H1 (cell line): ENCODE results near the gene MAST2. TPM values are rescaled to one million over a fixed set of nuclear protein-coding genes. Genes with fewer than 3 reads are reported as not detected.

Source experiments
- CBX8 ChIP-seq: fragments of 300-800, 300-1000 bp; sonication (generic); IDR thresholded peaks from 2 replicates; pipeline ENCODE4 v1.7.1; 2016; ENCODE audit warnings: low read depth, low read length, borderline replicate concordance
- CEBPB ChIP-seq: IDR thresholded peaks from 2 replicates; pipeline ENCODE4 v1.6.1; 2012; ENCODE audit warnings: low read depth, low read length
- EP300 ChIP-seq, 2 experiments: IDR thresholded peaks; 1 replicate in 1 of 2; 2 replicates in 1 of 2; pipeline ENCODE4 v1.6.1; 2011 to 2012; ENCODE audit warnings: low read depth in 2 of 2, low read length in 2 of 2, mild to moderate bottlenecking in 2 of 2, borderline replicate concordance in 1 of 2, inconsistent platforms in 1 of 2, moderate library complexity in 1 of 2
- JUN ChIP-seq: IDR thresholded peaks from 2 replicates; pipeline ENCODE4 v1.6.1; 2011; ENCODE audit warnings: low read depth, mild to moderate bottlenecking, improper control_type of control experiment, low read length
- TAF7 ChIP-seq: optimal IDR thresholded peaks from 2 replicates; pipeline ENCODE3; 2011; ENCODE audit warnings: low read depth, mild to moderate bottlenecking, inconsistent platforms, low read length, moderate library complexity, borderline replicate concordance
- polyA plus RNA-seq, 7 experiments: library from polyadenylated mRNA; depleted of rRNA in 3 of 7; stranded (reverse) in 5 of 7; unstranded in 2 of 7; fragments of >200 nt in 5 of 7; fragments of 200-250 nt in 2 of 7; gene quantifications; 1 replicate in 5 of 7; 2 replicates in 1 of 7; 4 replicates in 1 of 7; pipeline versions ENCODE4 v1.2.1 to v1.2.3, GENCODE V29; 2011 to 2013; ENCODE audit warnings: missing spikeins in 2 of 7, mixed read lengths in 2 of 7
- total RNA-seq: library from RNA; stranded (reverse); fragmentation: NEBNext Ultra II Directional; extraction: Animal tissue kit (Norgen Biotek cat#: 25700); gene quantifications from 2 replicates; pipeline ENCODE4 v1.2.1, GENCODE V29; 2021
- TF ChIP-seq, protein P1 (sequence below): IDR thresholded peaks from 2 replicates; pipeline ENCODE4 v1.6.1; 2011; ENCODE audit warnings: low read depth, mild to moderate bottlenecking, low read length; ENCODE audit not compliant: insufficient read depth

Gene MAST2
- total and polyA plus RNA-seq, 2 of the 8 experiments (the other 6 are each of a cell fraction or from before 2014, with no cell fraction given): 20.5 to 35.4 TPM

DNA sequence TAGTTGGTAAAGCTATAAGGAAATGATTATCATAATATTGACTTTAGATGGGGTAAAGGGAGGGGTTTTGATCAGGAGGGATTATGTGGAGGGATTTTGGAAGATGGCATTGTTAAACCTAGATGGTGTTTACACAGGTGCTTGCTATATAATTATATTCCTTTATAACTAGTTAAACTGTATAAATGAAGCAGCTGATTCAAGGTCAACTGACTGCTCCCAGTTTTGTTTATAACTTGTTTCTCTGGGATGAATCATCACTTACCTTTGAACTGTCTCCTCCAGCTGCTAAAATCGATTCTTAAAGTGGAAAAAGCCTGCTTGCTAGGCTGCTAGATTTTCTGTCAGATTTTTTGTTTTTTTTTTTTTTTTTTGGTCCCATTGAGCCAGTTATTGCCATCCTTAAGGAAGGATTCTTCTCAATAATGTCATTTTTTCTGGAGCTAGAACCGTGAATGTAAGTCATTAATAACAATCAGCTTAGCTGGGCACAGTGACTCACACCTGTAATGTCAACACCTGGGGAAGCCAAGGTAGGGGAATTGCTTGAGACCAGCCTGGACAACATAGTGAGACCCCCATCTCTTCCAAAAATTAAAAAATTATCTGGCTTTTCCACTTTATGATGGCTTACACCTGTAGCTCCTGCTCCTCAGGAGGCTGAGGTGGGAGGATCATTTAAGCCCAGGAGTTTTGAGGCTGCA, 175.8 kb downstream of the MAST2 start (continued):
- no peak for TF ChIP-seq JUN
- TF ChIP-seq, protein P1, sequence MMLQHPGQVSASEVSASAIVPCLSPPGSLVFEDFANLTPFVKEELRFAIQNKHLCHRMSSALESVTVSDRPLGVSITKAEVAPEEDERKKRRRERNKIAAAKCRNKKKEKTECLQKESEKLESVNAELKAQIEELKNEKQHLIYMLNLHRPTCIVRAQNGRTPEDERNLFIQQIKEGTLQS: no peak
- TF ChIP-seq CBX8: no peak
- no peak for TF ChIP-seq TAF7
- no peak for TF ChIP-seq CEBPB
- no peak for TF ChIP-seq EP300 (IDR thresholded peaks at IDR 0.05; ENCODE audit: borderline replicate concordance in 1 of 2, low read depth in 2 of 2, low read length in 2 of 2)
